Osteoblast (primary cell): ENCODE measurements around the gene CYB5R2. TPM values are rescaled to one million over a fixed set of nuclear protein-coding genes. Genes with fewer than 3 reads are reported as not detected.

Experiments used
- DNase-seq: peaks from one replicate; pipeline ENCODE4 v3.0.0; 2011; ENCODE audit warnings: low spot score, mixed read lengths; ENCODE audit not compliant: insufficient read length; ENCODE audit errors: missing footprints
- H2AFZ ChIP-seq: 2 replicates; pipeline ENCODE4 v1.6.0; 2011; ENCODE audit warnings: mild to moderate bottlenecking, low read length
- H3K27ac ChIP-seq: 2 replicates; pipeline ENCODE4 v1.5.1; 2011; ENCODE audit warnings: mild to moderate bottlenecking, low read depth, low read length, moderate library complexity
- H3K27me3 ChIP-seq: 2 replicates; pipeline ENCODE4 v1.6.0; 2012; ENCODE audit warnings: mild to moderate bottlenecking, control low read depth, inconsistent platforms, low read length, moderate library complexity; ENCODE audit not compliant: insufficient read depth
- H3K36me3 ChIP-seq: 2 replicates; pipeline ENCODE4 v1.5.1; 2011; ENCODE audit warnings: mild to moderate bottlenecking, low read length, control low read depth, moderate library complexity; ENCODE audit not compliant: insufficient read depth
- H3K4me1 ChIP-seq: 2 replicates; pipeline ENCODE4 v1.5.1; 2011; ENCODE audit warnings: mild to moderate bottlenecking, low read length, control low read depth, moderate library complexity; ENCODE audit not compliant: insufficient read depth
- H3K4me2 ChIP-seq: 2 replicates; pipeline ENCODE4 v1.6.0; 2011; ENCODE audit warnings: mild to moderate bottlenecking, low read length; ENCODE audit not compliant: insufficient read depth
- H3K4me3 ChIP-seq: fragments of 200-600 bp; sonication (generic); 3 replicates; pipeline ENCODE4 v1.5.1; 2012; ENCODE audit warnings: mild to moderate bottlenecking, low read length, inconsistent platforms; ENCODE audit not compliant: insufficient read depth
- H3K79me2 ChIP-seq: 2 replicates; pipeline ENCODE4 v1.6.0; 2012; ENCODE audit warnings: mild to moderate bottlenecking, low read length, control low read depth, inconsistent platforms; ENCODE audit not compliant: insufficient read depth
- H3K9me3 ChIP-seq: 2 replicates; pipeline ENCODE4 v1.5.1; 2011; ENCODE audit warnings: low read depth, low read length, control low read depth
- H4K20me1 ChIP-seq: 2 replicates; pipeline ENCODE4 v1.6.0; 2012; ENCODE audit warnings: mild to moderate bottlenecking, low read length, control low read depth; ENCODE audit not compliant: insufficient read depth
- CTCF ChIP-seq: IDR thresholded peaks from 2 replicates; pipeline ENCODE4 v1.5.1; 2011; ENCODE audit warnings: mild to moderate bottlenecking, low read depth, low read length, moderate library complexity; ENCODE audit errors: extremely low read depth
- total RNA-seq: library from RNA; depleted of rRNA; stranded (reverse); fragments of >200 nt; gene quantifications from 2 replicates; pipeline ENCODE4 v1.2.3, GENCODE V29; 2012

CYB5R2 gene
- total RNA-seq, 1 donor = 14.8 TPM

- Histone ChIP-seq H3K4me1 (peaks cover 8% of the 10 kb centered on the region), H3K4me3 (no peak overlapping the region), H3K36me3 (no peaks in the 10 kb centered on the region), H3K79me2 (no peaks in the 10 kb centered on the region), H3K27me3 (peaks cover 2% of the 10 kb centered on the region), H3K27ac (no peak overlapping the region), H2AFZ (no peak overlapping the region), H4K20me1 (no peaks in the 10 kb centered on the region), H3K9me3 (no peaks in the 10 kb centered on the region), H3K4me2 (no peak overlapping the region)
- peak; percentile 30 for DNase-seq
- TF ChIP-seq CTCF = no peak
Observed at GRCh38 chr11:7671347-7672215, 1.7 kb downstream of the CYB5R2 start.

DNA sequence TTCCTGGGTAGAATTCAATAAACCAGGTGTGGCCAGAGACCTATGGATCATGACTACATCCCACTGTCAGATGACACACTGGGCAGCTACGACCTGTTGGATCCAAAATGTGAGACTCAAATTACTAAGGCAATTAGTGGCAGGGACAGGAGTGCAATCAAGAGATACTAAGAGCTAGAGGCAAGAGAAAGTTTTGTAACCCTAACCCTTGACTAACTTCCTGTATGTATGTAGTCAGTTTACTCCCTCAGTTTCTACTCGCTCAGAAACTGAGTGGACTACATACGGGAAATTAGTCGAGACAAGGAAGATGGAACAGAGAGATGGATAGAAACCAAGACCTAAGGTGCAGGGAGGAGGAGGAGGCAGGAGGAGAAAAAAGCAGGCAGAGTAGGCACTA is 2.7 kb downstream of the CYB5R2 start:
- no peaks in the 10 kb centered on the region for H3K9me3 ChIP-seq
- no peak for TF ChIP-seq CTCF

DNA sequence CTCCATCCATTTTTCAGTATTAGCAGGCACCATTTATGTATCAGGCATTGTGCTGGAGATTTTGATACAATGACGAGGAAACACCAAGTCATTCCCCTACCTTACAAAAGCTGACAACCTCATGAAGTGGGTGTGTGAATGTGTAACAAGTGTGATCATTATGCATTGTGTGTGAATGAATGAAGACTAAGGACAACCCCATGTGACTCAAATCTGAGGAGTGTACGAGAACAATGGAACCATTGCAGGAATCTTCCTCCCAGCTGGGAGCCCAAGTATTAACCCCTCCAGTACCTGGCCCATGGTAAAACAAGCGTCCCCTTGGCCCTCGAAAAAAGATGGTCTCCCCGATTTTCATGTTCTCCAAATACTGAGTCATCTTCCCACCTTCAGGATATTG is 4.4 kb downstream of the CYB5R2 start:
- no peak overlapping the region for H2AFZ ChIP-seq
- no peaks in the 10 kb centered on the region for H3K36me3 ChIP-seq

More for the DNA sequence above, 2.7 kb downstream of the CYB5R2 start:
- Histone ChIP-seq H3K27me3 (peaks cover 2% of the 10 kb centered on the region), H3K36me3 (no peaks in the 10 kb centered on the region), H4K20me1 (no peaks in the 10 kb centered on the region), H3K4me3 (no peak overlapping the region), H3K4me1 (peaks cover 7% of the 10 kb centered on the region), H3K27ac (no peak overlapping the region), H3K4me2 (no peak overlapping the region), H3K79me2 (no peaks in the 10 kb centered on the region), H2AFZ (no peak overlapping the region)
- peak; percentile 81 for DNase-seq

More for the DNA sequence above, 4.4 kb downstream of the CYB5R2 start:
- H3K4me1 ChIP-seq = peaks cover 7% of the 10 kb centered on the region
- H3K4me3 ChIP-seq = no peak overlapping the region
- H3K9me3 ChIP-seq = no peaks in the 10 kb centered on the region
- H3K79me2 ChIP-seq = no peaks in the 10 kb centered on the region
- H3K4me2 ChIP-seq = no peak overlapping the region
- peak; percentile 74 for DNase-seq
- no peak overlapping the region for H3K27ac ChIP-seq
- no peaks in the 10 kb centered on the region for H3K27me3 ChIP-seq
- H4K20me1 ChIP-seq = no peaks in the 10 kb centered on the region
- no peak for TF ChIP-seq CTCF
